GM10266 (cell line): ENCODE data around the gene ASTN2.

Experiments used
- DNase-seq: peaks from one replicate; pipeline ENCODE4 v3.0.0; 2012; ENCODE audit errors: extremely low spot score
- CTCF ChIP-seq: IDR thresholded peaks from 2 replicates; pipeline ENCODE4 v1.5.1; 2012; ENCODE audit warnings: mild to moderate bottlenecking, low read depth; ENCODE audit not compliant: control insufficient read depth, insufficient read depth; ENCODE audit errors: missing control alignments

ASTN2 gene

GRCh38 chr9:117296453-117296852 lies 118.4 kb downstream of the ASTN2 start:
- no peak for TF ChIP-seq CTCF
- DNase-seq: no peak

GRCh38 chr9:117293206-117294114 lies 121.4 kb downstream of the ASTN2 start:
- DNase-seq: no peak
- no peak for TF ChIP-seq CTCF

DNA sequence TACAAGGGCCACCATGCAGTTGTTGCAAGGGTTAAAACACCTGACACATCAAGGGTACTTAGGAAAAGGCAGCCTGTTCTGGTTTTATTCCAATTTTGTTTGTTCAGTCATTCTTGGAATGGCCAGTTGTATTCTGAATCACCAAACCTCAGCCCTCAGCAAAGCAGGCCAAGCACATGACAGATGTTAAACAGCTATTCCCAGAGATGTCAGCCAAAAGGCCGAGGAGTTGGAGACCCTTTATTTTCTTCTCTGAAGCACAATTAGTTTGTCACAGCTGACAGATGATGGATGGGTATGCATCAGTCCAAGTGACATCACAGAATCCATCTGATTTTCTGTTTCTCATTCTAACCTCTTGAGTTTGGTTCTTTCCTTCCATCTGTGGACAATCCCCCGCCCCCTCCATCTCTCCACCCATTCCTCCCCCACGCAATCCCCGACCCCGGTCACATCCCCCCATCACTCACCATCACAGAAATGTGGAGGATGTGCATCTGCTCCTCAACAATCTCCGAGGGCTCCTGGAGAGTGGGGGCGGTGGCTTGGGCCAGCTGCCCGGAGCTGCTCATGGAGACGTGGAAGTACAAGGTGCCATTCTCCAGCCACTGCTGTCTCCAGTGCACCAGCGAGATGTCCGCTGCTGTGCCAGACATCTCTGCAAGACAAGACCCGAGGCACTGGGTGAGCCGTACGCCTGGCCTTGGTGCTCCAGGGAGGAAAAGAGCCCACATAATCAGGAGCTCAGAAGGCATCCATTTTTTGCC lies 123.8 kb downstream of the ASTN2 start:
- DNase-seq: no peak
- TF ChIP-seq CTCF: no peak

GRCh38 chr9:117290306-117290840 lies 124.5 kb downstream of the ASTN2 start:
- no peak for DNase-seq
- TF ChIP-seq CTCF: no peak

DNA sequence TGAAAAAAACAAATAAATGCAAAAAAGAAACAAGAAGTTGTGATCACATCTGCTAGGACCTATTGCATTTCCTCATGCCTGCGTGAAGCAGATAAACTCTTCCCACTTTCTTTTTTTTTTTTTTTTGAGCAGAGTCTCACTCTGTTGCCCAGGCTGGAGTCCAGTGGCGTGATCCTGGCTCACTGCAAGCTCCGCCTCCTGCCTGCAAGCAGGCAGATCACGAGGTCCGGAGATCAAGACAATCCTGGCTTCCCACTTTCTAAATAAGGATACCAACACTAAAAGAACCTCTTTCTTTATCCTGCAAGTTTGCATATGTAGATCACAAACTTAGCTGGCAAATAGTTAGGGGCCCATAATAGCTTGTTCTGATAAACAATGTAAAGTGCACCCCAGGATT lies 128.6 kb downstream of the ASTN2 start:
- no peak for DNase-seq
- TF ChIP-seq CTCF: no peak

GRCh38 chr9:117284414-117284813 lies 130.4 kb downstream of the ASTN2 start:
- TF ChIP-seq CTCF: no peak
- no peak for DNase-seq

DNA sequence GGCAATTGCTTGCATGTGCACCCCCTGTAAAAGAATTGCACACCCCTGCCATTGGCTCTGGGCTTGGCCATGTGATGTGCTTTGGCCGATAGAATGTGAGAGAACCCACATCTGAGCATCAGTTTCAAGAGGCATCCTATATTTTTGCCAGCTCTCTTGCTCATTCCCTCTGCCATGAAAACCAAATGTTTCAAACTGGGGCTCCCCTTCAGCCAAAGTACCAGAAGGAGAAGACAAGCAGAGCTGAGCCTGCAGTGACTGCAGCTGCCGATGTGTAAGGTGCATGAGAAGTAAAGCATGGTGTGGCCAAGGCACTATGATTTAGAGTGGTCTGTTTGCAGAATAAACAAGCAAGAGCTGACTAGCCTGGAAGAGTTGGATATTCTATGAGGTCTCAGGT lies 132.3 kb downstream of the ASTN2 start:
- no peak for DNase-seq
- TF ChIP-seq CTCF: no peak
